GM18505 (cell line): ENCODE data around the gene TMOD2.

Experiments used
- ATAC-seq: cut with Tn5 transposase; IDR thresholded peaks from one replicate; pipeline ENCODE4 v1.9.1; 2021; ENCODE audit not compliant: unreplicated experiment
- POLR2A ChIP-seq: IDR thresholded peaks from 4 replicates; pipeline ENCODE4 v1.6.1; 2011; ENCODE audit warnings: borderline replicate concordance; ENCODE audit not compliant: insufficient read depth, insufficient read length; ENCODE audit errors: extremely low read depth

Gene TMOD2

GRCh38 chr15:51739061-51739712 lies 12.2 kb upstream of the TMOD2 start:
- ATAC-seq, result no peak
- TF ChIP-seq POLR2A, result no peak

GRCh38 chr15:51749307-51749706 lies 2.1 kb upstream of the TMOD2 start:
- no peak for ATAC-seq
- no peak for TF ChIP-seq POLR2A

GRCh38 chr15:51750186-51750585 lies 1.2 kb upstream of the TMOD2 start:
- no peak for ATAC-seq
- TF ChIP-seq POLR2A, result no peak

GRCh38 chr15:51751697-51752683 lies 593 bp downstream of the TMOD2 start:
- TF ChIP-seq POLR2A, result no peak
- peak; percentile 35 for ATAC-seq

DNA sequence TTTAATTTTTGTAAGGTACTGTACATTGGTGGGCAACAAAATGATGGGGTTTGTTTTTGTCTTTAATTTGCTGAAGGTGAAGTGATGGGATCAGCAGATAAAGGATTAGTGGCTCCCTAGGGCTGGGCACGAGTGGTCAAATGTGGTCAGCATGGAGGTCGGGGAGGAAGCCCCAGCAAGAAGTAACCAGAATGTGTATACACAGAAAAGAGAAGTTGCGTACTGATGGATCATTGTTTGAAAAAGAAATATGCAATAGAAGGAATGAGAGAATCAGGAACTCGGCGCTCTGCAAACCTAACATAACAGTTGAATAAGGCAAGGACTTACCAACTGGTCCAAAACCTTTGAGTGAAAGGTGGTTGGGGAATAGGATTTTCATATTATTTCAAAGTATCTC lies 1.5 kb downstream of the TMOD2 start:
- no peak for TF ChIP-seq POLR2A
- ATAC-seq, result no peak

DNA sequence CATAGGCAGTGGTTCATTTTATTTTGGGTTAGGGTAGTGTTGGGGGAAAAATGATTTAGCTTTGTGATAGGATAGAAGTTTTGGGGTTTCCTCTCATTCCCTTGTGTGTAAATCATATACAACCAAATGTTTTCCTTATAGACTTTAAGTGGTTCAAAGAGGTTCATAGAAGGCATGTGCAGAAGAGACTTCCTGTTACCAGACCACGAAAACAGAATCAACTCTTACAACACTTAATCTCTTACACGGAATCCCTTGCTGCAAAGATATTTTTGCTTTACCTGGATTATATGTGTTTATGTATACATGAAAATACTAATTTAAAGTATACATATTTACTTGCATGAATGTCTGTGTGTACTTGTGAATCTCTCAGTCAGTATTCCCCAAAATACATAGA lies 2.9 kb downstream of the TMOD2 start:
- no peak for TF ChIP-seq POLR2A
- ATAC-seq, result no peak

DNA sequence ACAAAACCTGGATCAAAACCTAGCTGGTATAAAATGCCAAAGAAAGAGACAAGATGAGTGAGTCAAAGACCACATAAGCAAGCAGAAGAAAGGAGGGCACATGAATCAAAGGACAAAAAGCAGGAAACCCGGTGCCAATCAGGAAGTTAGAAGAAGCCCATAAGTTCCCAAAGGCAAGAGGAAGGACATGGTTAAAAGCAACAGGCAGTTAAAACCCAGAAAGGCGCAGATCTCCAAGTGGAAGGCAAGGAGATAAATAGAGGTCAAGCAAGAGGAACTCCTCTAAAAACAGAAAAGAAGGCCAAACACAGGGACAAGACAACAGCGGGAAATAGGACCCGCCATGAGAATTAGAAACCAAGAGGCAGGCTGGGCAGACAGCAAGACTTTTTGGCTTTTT lies 4.4 kb downstream of the TMOD2 start:
- no peak for ATAC-seq
- TF ChIP-seq POLR2A, result no peak

- no peak for TF ChIP-seq POLR2A
Observed at GRCh38 chr15:51756482-51756881, 5.1 kb downstream of the TMOD2 start.

DNA sequence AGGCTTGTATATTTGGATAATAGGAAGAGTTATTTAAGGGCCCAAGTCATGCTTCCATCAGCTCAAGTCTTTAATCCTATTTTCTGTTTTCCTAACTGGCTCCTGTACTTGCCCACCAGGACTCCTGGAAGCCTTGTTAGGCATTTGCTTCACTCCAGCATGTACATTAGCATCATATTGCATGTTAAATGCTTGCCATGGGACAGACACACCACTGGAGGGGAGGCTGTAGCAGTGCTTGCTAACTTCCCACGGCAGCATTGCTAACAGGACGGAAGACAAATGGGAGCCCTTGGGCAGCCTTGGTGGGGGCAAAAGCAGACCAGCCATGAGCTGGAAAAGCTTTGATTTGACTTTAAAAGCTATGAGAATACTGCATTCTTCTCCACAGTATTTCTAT lies 6.1 kb downstream of the TMOD2 start:
- no peak for TF ChIP-seq POLR2A
- ATAC-seq, result no peak

More at GRCh38 chr15:51756482-51756881, 5.1 kb downstream of the TMOD2 start:
- ATAC-seq, result no peak

GRCh38 chr15:51758645-51759044 lies 7.2 kb downstream of the TMOD2 start:
- no peak for ATAC-seq
- no peak for TF ChIP-seq POLR2A

DNA sequence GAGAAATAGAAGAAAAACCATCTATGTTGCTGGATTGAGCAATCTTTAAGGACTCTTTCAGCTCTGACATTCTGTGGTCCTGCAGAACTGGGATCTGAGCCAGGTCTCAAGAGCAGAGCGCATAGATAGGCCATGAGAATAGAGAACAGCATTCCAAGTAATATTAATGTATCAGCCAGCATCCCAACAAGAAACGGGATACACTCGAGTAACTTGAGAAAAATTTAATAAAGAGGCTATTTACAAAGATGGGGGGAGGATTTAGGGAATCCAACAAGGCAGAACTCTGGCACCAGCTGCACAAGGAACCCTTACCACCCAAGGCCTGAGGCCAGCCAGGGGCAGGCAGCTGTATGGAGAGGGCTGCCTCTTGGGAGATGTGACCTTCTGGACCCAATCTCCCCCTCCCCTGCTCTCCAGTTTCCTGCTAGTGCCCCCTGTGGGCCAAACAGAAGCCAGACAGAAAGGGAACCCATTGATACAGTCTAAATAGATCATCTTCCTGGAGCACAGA lies 8.2 kb downstream of the TMOD2 start:
- no peak for TF ChIP-seq POLR2A
- ATAC-seq, result no peak

GRCh38 chr15:51760805-51761204 lies 9.4 kb downstream of the TMOD2 start:
- no peak for TF ChIP-seq POLR2A
- no peak for ATAC-seq

GRCh38 chr15:51765751-51766150 lies 14.4 kb downstream of the TMOD2 start:
- no peak for TF ChIP-seq POLR2A
- ATAC-seq, result no peak

- TF ChIP-seq POLR2A, result no peak
- no peak for ATAC-seq
Observed at GRCh38 chr15:51766341-51766740, 14.9 kb downstream of the TMOD2 start.
